Activated CD8-positive, alpha-beta memory T cell treated with anti-CD3 and anti-CD28 coated beads for 48 hours (primary cell): ENCODE measurements around the gene TENT4A.
"Not testable (repeated sequence)": the region's sequence is repeated elsewhere in the genome, so short reads cannot be mapped to it uniquely, and the experiment has no call there.

Experiments used
- DNase-seq, 3 experiments: peaks; one replicate each; pipeline ENCODE4 v3.0.0-alpha.2; 2020; ENCODE audit warnings: low read depth in 2 of 3, low spot score in 2 of 3

TENT4A gene

GRCh38 chr5:6768590-6769230 is 55.5 kb downstream of the TENT4A start:
- DNase-seq, result no peak

DNA sequence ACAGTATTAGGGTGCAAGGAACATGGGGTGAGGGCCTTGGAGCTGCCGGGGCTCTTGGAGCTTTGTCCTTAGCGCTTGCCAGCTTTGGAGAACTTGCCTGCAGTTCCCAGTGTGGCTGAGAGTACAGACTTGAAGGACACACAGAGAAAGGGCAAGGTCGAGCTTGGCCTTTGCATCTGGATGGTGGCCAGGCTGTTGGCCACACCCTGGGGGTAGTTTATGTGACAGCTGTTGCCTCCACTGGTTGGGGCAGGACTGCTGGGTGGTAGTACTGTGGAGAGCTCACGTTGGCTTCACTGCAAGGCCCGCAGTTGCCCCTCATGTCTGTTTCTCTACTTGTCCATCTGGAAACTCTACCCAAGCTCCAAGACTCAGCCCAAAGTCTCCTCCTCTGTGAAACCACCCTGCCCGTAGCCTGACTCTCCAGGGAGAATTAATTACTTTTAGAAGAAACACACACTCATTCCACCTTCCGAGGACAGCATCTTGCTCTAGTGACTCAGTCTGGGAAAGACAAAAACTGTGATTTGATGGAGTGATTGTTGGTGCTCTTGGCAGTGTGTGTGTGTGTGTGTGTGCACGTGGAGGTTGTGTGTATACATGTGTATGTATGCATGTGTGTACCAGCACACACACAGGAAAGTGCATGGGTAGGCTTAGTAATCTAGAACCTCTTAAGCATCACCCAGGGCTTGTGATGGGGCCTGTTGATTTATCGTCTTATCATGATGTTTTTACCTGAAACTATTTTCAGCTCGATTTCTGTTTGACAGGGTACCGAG is 57.8 kb downstream of the TENT4A start:
- DNase-seq, result no peak

- DNase-seq, result no peak
Observed at GRCh38 chr5:6772886-6773285, 59.7 kb downstream of the TENT4A start.

- no peak for DNase-seq
Observed at GRCh38 chr5:6773342-6774035, 60.3 kb downstream of the TENT4A start.

- DNase-seq, result not testable (repeated sequence)
Observed at GRCh38 chr5:6774207-6774606, 61.0 kb downstream of the TENT4A start.

DNA sequence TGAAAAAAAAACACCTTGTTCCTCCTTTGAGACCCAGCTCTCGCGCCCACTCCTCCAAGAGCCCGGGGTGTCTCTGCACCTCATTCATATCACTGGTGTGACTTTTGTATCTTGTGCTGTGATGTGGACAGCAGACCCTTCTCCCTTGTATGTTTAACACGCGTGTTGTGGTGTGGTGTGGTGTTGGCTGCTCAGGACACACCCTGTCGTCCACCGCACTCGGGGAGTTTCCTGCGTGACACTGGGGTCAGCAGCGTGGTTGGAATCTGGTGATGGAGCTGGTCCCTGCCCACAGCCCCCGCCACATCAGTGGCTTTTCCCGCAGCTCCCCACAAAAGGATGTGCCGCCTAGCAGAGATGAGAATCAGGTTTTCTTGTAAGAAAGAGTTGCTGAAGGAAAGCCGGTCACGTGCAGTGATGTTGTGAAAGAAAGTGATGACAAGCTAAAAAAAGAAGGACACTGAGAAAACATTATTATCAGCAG is 61.5 kb downstream of the TENT4A start:
- DNase-seq, result no peak

GRCh38 chr5:6775571-6775970 is 62.3 kb downstream of the TENT4A start:
- DNase-seq, result no peak

GRCh38 chr5:6780802-6781391 is 67.7 kb downstream of the TENT4A start:
- no peak for DNase-seq

- no peak for DNase-seq
Observed at GRCh38 chr5:6781716-6782115, 68.5 kb downstream of the TENT4A start.

GRCh38 chr5:6783787-6784186 is 70.6 kb downstream of the TENT4A start:
- no peak for DNase-seq

GRCh38 chr5:6784481-6784880 is 71.2 kb downstream of the TENT4A start:
- DNase-seq, result no peak

DNA sequence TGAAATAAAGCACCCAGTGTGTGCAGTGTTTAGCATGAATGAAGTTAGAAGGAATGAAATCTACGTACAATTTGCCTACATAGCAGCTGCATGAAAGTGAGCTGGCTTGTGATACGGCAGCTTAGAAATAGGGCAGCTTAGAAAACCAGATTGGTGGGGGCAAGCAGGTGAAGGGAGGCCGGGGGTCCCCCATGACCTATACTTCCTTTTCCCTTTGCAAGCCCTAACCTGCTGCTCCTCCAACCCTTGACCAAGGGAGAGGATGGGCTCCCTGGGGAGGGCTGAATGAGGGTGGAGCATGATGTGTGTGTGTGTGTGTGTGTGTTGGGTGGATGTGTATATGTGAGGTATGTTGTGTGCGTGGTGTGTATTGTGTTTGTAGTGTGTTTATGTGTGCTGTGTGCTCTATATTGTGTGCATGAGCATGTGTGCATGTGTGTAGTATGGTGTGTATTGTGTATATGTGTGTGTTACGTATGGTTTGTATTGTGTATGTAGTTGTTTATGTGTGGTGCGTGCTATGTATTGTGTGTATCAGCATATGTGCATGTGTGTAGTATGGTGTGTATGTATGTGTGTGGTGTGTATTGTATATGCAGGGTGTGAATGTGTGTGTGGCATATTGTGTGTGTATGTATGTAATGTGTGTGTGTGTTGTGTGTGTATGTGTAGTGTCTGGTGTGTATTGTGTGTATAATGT is 72.1 kb downstream of the TENT4A start:
- DNase-seq, result no peak

DNA sequence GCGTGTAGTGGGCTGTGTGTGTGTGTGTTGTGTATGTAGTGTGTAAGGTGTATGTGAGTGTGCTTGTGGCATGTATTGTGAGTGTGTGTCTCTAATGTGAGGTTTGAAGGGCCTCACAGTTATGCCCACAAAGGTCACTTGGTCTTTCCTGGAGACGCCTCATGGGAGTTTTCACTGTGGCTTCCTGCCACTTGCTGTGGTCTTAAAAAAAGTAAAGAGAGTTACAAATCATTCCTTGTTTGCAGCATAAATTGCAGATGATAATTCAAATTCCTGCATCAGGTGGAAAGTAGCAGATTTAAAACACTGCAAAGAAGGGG is 72.6 kb downstream of the TENT4A start:
- no peak for DNase-seq

DNA sequence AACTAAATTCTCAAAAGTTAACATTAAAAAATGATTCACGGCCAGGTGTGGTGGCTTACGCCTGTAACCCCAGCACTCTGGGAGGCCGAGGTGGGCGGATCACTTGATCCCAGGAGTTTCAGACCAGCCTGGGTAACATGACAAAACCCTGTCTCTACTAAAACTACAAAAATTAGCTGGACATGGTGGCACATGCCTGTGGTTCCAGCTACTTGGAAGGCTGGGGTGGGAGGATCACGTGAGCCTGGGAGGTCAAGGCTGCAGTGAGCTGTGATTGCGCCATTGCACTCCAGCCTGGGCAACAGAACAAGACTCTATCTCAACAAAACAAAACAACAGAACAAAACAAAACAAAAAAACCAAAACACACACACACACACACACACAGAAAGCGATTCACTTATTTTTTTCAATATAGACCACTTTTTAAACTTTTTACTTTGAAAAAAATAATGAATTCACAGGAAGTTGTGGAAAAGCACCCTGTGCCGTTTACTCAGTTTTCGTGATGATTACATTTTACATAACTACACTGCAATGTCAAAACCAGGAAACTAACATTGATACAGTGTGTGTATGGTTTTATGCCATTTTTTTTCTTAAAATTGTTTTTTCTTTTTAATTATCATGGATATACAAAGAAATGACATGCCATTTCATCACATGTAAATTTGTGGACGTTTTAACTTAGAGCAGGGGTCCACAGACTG is 73.7 kb downstream of the TENT4A start:
- no peak for DNase-seq

DNA sequence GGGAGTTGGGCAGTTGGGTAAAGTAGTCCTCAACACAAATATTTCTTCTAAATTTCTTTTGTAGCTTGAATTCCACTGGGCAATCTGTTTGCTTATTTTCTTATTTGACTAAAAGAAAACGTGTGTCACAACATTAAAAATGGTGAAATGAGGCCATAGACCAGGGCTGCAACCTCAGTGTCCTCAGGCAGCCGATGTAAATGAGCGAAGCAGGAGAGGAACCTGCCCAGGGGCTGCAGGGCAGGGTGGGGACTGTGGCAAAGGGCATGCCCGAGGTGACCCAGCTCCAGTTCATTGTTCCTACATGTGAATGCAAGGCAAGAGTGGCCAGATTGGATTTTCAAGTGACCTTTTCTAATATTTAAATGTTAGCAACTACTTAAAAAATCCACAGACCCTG is 74.7 kb downstream of the TENT4A start:
- DNase-seq, result no peak

DNA sequence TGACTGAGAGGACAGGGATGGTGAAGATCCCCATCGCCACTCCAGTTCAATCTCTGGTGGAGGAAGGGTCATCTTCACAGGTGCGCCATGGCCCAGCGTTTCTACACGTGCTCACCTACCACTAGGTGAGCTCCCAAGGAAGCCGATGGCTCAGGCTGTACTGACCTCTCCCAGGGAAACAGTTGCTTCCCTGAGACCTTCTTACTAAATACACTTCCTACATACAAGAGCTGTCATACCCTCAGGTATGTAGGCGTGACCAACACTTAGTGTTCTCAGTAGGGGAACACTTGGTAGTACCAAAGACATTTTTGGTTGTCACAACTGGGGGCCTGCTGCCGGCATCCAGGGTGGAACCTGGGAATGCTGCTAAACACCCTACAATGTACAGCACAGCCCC is 75.2 kb downstream of the TENT4A start:
- no peak for DNase-seq

GRCh38 chr5:6788956-6789649 is 75.9 kb downstream of the TENT4A start:
- DNase-seq, result no peak

- DNase-seq, result no peak
Observed at GRCh38 chr5:6790346-6790865, 77.2 kb downstream of the TENT4A start.

- no peak for DNase-seq
Observed at GRCh38 chr5:6791031-6791430, 77.8 kb downstream of the TENT4A start.

DNA sequence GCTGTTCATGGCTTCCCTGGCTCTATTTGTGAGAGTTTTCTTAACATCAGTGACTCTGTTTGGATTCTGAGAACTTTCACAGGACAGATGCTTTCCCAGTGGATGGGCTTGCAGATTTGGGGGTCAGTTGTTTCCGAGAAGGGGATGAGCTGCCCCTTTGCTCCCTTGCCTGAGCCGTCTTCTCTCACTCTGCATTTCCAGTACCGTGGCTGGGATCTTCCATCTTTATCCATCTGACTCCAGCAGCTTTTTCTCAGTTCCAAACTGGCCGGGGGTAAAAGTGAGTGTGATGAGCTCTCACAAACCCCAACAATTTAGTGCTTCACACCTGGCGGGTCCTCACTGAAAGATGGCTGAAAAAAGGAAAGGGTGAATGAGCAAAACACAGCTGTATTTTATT is 79.1 kb downstream of the TENT4A start:
- DNase-seq, result no peak
